Measurements from ENCODE around the gene TMEM175. TPM values are rescaled to one million over a fixed set of nuclear protein-coding genes. Genes with fewer than 3 reads are reported as not detected.

TMEM175 gene
- total RNA-seq, 1 experiment from 2014 or later: 10.0 TPM

DNA sequence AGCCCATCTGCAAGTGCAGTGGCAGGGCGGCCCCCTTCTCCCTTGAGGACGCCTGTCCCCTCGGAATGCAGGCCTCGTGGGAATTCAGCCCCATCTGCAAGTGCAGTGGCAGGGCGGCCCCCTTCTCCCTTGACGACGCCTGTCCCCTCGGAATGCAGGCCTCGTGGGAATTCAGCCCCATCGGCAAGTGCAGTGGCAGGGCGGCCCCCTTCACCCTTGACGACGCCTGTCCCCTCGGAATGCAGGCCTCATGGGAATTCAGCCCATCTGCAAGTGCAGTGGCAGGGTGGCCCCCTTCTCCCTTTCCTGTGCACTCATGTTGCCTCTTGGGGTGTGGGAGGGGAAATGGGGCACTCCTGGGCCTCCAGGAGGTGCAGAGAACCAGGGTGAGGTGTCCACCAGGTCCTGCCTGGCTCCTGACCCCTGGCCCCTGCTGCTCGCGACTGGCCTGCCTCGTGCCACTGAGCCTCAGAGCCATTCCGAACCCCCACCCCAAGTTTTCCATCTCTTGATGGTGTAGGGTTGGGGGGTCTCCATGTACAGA lies 67.7 kb downstream of the TMEM175 start:
- Histone ChIP-seq H3K27ac (ENCODE audit: low read depth, low read length, poor library complexity, severe bottlenecking) (no peak overlapping the region), H3K4me3 (ENCODE audit: low read depth, low read length, poor library complexity, severe bottlenecking) (no peak overlapping the region), H3K36me3 (ENCODE audit: insufficient read depth, low read length, poor library complexity, severe bottlenecking) (no peaks in the 10 kb centered on the region), H3K27me3 (replicated peaks; ENCODE audit: insufficient read depth, low read depth, low read length, poor library complexity) (peaks cover 85% of the 10 kb centered on the region), H3K9me3 (ENCODE audit: low read depth, low read length, poor library complexity, severe bottlenecking) (no peaks in the 10 kb centered on the region), H3K4me1 (ENCODE audit: insufficient read depth, low read length, poor library complexity, severe bottlenecking) (peaks cover 13% of the 10 kb centered on the region)
- intact Hi-C loops (cut with micrococcal nuclease; ENCODE audit: unreplicated experiment): no loop called here
- ChIA-PET POLR2A (ENCODE audit: low non-redundant PET) (no interaction called here), CTCF (no interaction called here)
- TF ChIP-seq EZH2 (IDR thresholded peaks at IDR 0.05; ENCODE audit: borderline replicate concordance, low read depth, low read length, poor library complexity, severe bottlenecking): no peak
- TF ChIP-seq, protein P1, sequence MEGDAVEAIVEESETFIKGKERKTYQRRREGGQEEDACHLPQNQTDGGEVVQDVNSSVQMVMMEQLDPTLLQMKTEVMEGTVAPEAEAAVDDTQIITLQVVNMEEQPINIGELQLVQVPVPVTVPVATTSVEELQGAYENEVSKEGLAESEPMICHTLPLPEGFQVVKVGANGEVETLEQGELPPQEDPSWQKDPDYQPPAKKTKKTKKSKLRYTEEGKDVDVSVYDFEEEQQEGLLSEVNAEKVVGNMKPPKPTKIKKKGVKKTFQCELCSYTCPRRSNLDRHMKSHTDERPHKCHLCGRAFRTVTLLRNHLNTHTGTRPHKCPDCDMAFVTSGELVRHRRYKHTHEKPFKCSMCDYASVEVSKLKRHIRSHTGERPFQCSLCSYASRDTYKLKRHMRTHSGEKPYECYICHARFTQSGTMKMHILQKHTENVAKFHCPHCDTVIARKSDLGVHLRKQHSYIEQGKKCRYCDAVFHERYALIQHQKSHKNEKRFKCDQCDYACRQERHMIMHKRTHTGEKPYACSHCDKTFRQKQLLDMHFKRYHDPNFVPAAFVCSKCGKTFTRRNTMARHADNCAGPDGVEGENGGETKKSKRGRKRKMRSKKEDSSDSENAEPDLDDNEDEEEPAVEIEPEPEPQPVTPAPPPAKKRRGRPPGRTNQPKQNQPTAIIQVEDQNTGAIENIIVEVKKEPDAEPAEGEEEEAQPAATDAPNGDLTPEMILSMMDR (conservative IDR thresholded peaks at IDR 0.05; ENCODE audit: low read depth, low read length): no peak
- no TSS peak for BruUV-seq (replicated peaks)
- no peak for DNase-seq (ENCODE audit: low spot score)

DNA sequence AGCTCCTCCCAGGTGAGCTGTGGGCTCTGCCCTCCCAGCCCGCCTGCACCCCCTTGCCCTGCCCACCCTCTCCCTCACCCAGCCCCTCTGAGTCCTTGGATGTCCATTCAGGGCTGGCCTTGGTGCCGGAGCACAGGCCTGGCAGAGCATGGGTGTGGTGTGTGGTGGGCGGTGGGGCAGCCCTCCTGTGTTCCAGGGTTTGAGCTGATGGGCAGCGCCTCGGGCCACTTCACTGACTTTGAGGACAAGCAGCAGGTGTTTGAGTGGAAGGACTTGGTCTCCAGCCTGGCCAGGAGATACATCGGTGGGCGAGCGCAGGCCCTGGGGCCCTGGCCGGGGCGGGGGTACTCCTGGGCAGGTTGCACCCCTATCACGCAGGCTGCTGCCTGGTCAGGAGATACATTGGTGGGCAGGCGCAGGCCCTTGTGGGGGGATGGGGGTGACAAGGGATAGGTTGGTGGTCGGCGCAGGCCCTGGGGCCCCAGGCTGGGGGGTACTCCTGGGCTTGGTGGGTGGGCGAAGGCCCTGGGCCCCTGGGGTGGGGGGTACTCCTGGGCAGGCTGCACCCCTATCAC lies 68.5 kb downstream of the TMEM175 start:
- H3K4me3 ChIP-seq (ENCODE audit: low read depth, low read length, poor library complexity, severe bottlenecking): no peak overlapping the region
- BruUV-seq (replicated peaks): no TSS peak
- intact Hi-C loops (cut with micrococcal nuclease; ENCODE audit: unreplicated experiment): no loop called here
- no peaks in the 10 kb centered on the region for H3K36me3 ChIP-seq (ENCODE audit: insufficient read depth, low read length, poor library complexity, severe bottlenecking)
- CTCF ChIA-PET: no interaction called here
- peaks cover 92% of the 10 kb centered on the region for H3K27me3 ChIP-seq (replicated peaks; ENCODE audit: insufficient read depth, low read depth, low read length, poor library complexity)
- POLR2A ChIA-PET (ENCODE audit: low non-redundant PET): no interaction called here
- no peak for DNase-seq (ENCODE audit: low spot score)
- H3K9me3 ChIP-seq (ENCODE audit: low read depth, low read length, poor library complexity, severe bottlenecking): no peaks in the 10 kb centered on the region
- peaks cover 13% of the 10 kb centered on the region for H3K4me1 ChIP-seq (ENCODE audit: insufficient read depth, low read length, poor library complexity, severe bottlenecking)
- no peak overlapping the region for H3K27ac ChIP-seq (ENCODE audit: low read depth, low read length, poor library complexity, severe bottlenecking)
- TF ChIP-seq, protein P1 (conservative IDR thresholded peaks at IDR 0.05; ENCODE audit: low read depth, low read length): no peak
- no peak for TF ChIP-seq EZH2 (IDR thresholded peaks at IDR 0.05; ENCODE audit: borderline replicate concordance, low read depth, low read length, poor library complexity, severe bottlenecking)

DNA sequence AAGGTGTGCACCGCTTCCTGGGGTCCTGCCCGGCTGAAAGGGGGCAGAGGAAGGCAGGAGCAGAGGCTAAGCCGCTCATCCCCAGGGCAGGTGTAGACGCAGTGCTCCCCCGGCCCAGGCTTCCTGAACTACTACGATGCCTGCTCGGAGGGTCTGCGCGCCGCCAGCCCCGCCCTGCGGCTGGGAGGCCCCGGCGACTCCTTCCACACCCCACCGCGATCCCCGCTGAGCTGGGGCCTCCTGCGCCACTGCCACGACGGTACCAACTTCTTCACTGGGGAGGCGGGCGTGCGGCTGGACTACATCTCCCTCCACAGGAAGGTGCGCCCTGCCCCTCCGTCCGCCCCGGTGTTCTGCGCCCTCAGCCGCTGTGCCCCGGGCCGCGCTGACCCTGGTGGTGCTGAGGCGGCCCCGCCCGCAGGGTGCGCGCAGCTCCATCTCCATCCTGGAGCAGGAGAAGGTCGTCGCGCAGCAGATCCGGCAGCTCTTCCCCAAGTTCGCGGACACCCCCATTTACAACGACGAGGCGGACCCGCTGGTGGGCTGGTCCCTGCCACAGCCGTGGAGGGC lies 69.4 kb downstream of the TMEM175 start:
- Histone ChIP-seq H3K4me3 (ENCODE audit: low read depth, low read length, poor library complexity, severe bottlenecking) (no peak overlapping the region), H3K4me1 (ENCODE audit: insufficient read depth, low read length, poor library complexity, severe bottlenecking) (peaks cover 13% of the 10 kb centered on the region), H3K27ac (ENCODE audit: low read depth, low read length, poor library complexity, severe bottlenecking) (no peak overlapping the region), H3K27me3 (replicated peaks; ENCODE audit: insufficient read depth, low read depth, low read length, poor library complexity) (peaks cover 91% of the 10 kb centered on the region), H3K9me3 (ENCODE audit: low read depth, low read length, poor library complexity, severe bottlenecking) (no peaks in the 10 kb centered on the region), H3K36me3 (ENCODE audit: insufficient read depth, low read length, poor library complexity, severe bottlenecking) (no peaks in the 10 kb centered on the region)
- ChIA-PET POLR2A (ENCODE audit: low non-redundant PET) (no interaction called here), CTCF (no interaction called here)
- intact Hi-C loops (cut with micrococcal nuclease; ENCODE audit: unreplicated experiment): no loop called here
- BruUV-seq (replicated peaks): no TSS peak
- no peak for DNase-seq (ENCODE audit: low spot score)
- TF ChIP-seq, protein P1 (conservative IDR thresholded peaks at IDR 0.05; ENCODE audit: low read depth, low read length): no peak
- no peak for TF ChIP-seq EZH2 (IDR thresholded peaks at IDR 0.05; ENCODE audit: borderline replicate concordance, low read depth, low read length, poor library complexity, severe bottlenecking)
